Measurements from ENCODE around the gene TMEM263. TPM values are rescaled to one million over a fixed set of nuclear protein-coding genes. Genes with fewer than 3 reads are reported as not detected.

Gene TMEM263
- total RNA-seq (2021; fragmentation: NEBNext Ultra II Directional; extraction: Animal tissue kit (Norgen Biotek cat#: 25700)), result 100 to 1,000 TPM; 157 to 188 (median 167) TPM
- long read RNA-seq, transcript TMEM263-202 (3 exons, 833 nt), result minor isoform, 9 of 279 reads
- long read RNA-seq, transcript TMEM263-208 (5 exons, 621 nt), result minor isoform, 8 of 279 reads
- long read RNA-seq, transcript TMEM263-201 (4 exons, 3,362 nt), result major isoform, 110 of 279 reads
- long read RNA-seq, transcript TMEM263-204 (3 exons, 3,349 nt), result minor isoform, 48 of 279 reads
- long read RNA-seq, partial matches to known transcripts, result 89 of 279 reads
- long read RNA-seq, other reads (novel, unspliced or antisense), result 5 of 279 reads

DNA sequence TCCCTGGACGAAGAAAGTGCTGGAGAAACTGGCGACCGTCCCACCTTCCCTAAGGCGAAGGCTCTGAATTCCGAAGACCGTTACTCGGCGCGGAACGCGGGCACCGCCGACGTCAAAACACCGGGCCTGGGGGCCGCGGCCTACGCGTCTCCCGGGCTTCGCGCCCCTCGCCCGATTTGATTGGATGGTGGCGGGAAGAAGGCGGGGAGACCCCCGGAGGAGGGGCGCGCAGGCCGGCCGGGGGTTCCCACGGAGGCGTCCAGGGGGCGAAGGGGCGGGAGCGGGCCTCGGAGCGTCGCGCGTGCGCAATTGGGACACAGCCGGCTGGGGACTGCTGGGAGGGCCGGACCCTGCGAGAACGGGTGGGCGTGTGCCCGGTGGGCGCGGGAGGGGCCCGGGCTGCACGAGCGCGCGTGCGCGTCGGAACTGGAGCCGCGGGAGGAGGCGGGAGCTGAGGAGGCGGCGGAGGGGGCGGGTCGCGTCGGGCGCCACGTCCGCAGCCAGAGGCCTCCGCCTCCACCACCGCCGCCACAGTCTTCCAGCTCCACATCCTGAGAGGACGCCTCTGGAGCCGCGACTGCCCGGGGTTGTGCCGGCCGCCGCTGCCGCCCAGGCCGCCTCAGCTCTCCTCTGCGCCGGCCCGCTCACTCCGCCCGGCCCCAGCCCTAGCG lies at the start of gene TMEM263:
TSS of gene TMEM263 (plus strand) at position 531 of the 671 bp plus-strand sequence. CDS start 11,210 bp downstream, outside the sequence.
- peaks cover 27% of the 10 kb centered on the region for H3K36me3 Mint-ChIP-seq (ENCODE audit: low read depth)

DNA sequence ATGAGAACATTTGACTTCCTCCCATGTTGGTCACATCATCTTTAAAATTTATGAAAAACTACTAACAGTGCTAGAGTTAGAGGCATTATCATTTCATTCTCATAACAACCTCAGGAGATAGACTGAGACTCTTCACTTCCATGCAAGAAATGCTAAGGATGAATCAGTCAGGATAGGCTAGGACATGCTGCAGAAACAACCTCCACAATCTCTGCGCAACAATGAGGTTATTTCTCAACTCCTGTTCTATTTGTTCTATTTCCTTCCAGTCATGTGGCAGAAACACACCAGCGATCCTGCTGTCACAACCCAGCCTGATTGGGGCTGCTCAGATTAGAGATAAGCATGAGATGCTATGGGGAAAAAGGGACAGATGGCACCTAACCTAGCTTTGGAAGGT lies 49.0 kb upstream of the TMEM263 start:
- Mint-ChIP-seq H3K9me3 (no peaks in the 10 kb centered on the region), H3K27ac (no peak overlapping the region), H3K27me3 (ENCODE audit: insufficient read depth) (peaks cover 5% of the 10 kb centered on the region)

More for the DNA sequence above, at the start of gene TMEM263:
- TF ChIP-seq, protein P1, sequence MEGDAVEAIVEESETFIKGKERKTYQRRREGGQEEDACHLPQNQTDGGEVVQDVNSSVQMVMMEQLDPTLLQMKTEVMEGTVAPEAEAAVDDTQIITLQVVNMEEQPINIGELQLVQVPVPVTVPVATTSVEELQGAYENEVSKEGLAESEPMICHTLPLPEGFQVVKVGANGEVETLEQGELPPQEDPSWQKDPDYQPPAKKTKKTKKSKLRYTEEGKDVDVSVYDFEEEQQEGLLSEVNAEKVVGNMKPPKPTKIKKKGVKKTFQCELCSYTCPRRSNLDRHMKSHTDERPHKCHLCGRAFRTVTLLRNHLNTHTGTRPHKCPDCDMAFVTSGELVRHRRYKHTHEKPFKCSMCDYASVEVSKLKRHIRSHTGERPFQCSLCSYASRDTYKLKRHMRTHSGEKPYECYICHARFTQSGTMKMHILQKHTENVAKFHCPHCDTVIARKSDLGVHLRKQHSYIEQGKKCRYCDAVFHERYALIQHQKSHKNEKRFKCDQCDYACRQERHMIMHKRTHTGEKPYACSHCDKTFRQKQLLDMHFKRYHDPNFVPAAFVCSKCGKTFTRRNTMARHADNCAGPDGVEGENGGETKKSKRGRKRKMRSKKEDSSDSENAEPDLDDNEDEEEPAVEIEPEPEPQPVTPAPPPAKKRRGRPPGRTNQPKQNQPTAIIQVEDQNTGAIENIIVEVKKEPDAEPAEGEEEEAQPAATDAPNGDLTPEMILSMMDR (IDR thresholded peaks at IDR 0.05), result no peak
- Mint-ChIP-seq H3K9me3 (no peaks in the 10 kb centered on the region), H3K27ac (peak within 1 kb of the TSS; percentile 99), H3K27me3 (ENCODE audit: insufficient read depth) (peaks cover 4% of the 10 kb centered on the region), H3K4me1 (ENCODE audit: low read depth) (peaks cover 40% of the 10 kb centered on the region), H3K4me3 (peak within 1 kb of the TSS; percentile 100)
- peak; percentile 95 for DNase-seq

DNA sequence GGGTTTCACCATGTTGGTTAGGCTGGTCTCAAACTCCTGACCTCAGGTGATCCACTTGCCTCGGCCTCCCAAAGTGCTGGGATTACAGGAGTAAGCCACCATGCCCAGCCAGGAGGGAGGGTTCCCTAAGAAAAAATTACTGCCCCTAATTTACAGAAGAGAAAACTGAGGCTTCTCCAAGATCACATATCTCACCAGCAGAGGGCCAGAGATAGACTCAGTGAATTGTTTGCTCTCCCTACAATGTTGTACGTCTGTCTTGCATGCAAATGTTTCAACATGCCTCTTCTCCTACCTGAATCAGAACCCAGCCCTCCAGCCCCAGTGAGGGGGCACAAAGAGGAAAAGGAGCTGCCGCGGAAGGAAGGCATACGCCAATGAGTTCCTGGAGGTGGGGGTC lies 48.3 kb upstream of the TMEM263 start:
- Mint-ChIP-seq H3K36me3 (ENCODE audit: low read depth) (no peaks in the 10 kb centered on the region), H3K4me3 (no peak overlapping the region), H3K27ac (no peak overlapping the region), H3K27me3 (ENCODE audit: insufficient read depth) (peaks cover 5% of the 10 kb centered on the region), H3K9me3 (no peaks in the 10 kb centered on the region), H3K4me1 (ENCODE audit: low read depth) (peaks cover 8% of the 10 kb centered on the region)
- no peak for DNase-seq
- TF ChIP-seq, protein P1 (IDR thresholded peaks at IDR 0.05), result peak; percentile 53

More for the DNA sequence above, 49.0 kb upstream of the TMEM263 start:
- peaks cover 8% of the 10 kb centered on the region for H3K4me1 Mint-ChIP-seq (ENCODE audit: low read depth)
- H3K4me3 Mint-ChIP-seq, result no peak overlapping the region
- TF ChIP-seq, protein P1 (IDR thresholded peaks at IDR 0.05), result no peak
- H3K36me3 Mint-ChIP-seq (ENCODE audit: low read depth), result no peaks in the 10 kb centered on the region
- no peak for DNase-seq

DNA sequence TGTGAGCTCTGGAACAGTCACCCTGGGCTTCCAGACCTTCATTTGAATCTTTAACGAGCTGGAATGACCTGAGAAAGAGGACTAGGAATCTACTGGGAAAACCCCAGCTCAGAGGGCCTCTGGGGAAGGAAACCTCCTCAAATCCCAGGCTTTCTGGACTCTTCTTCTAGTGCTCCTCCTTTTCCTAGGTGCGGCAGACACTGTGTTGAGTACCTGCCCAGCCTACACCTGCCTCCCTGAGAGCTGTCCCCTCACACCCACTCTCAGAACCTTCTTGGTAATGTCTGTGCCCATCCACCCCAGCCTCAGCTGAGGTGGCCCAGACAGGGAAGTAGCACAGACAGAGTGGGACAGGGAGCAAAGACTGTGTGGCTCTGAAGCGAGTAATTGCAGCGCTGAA lies 47.9 kb upstream of the TMEM263 start:
- peaks cover 3% of the 10 kb centered on the region for H3K27me3 Mint-ChIP-seq (ENCODE audit: insufficient read depth)
- H3K9me3 Mint-ChIP-seq, result no peaks in the 10 kb centered on the region
- no peak overlapping the region for H3K4me3 Mint-ChIP-seq
- no peak for DNase-seq
- TF ChIP-seq, protein P1 (IDR thresholded peaks at IDR 0.05), result no peak
- H3K36me3 Mint-ChIP-seq (ENCODE audit: low read depth), result no peaks in the 10 kb centered on the region
- no peak overlapping the region for H3K27ac Mint-ChIP-seq
- H3K4me1 Mint-ChIP-seq (ENCODE audit: low read depth), result peaks cover 7% of the 10 kb centered on the region

DNA sequence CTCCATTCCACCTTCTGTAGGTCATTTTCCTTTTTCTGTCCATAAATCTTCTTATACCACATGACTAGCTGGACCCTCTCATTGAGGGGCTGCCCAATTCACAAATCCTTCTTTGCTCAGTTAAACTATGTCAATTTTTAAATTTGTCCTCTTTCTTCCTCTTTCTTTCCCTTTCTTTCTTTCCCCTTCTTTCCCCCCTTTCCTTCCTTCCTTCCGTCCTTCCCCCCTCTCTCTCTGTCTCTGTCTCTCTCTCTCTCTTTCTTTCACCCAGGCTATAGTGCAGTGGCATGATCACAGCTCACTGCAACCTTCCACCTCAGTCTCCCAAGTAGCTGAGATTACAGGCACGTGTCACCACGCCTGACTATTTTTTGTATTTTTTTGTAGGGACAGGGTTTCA lies 47.1 kb upstream of the TMEM263 start:
- Mint-ChIP-seq H3K36me3 (ENCODE audit: low read depth) (no peaks in the 10 kb centered on the region), H3K27ac (no peak overlapping the region), H3K27me3 (ENCODE audit: insufficient read depth) (peaks cover 3% of the 10 kb centered on the region), H3K9me3 (no peaks in the 10 kb centered on the region), H3K4me3 (no peak overlapping the region), H3K4me1 (ENCODE audit: low read depth) (no peaks in the 10 kb centered on the region)
- DNase-seq, result no peak
- TF ChIP-seq, protein P1 (IDR thresholded peaks at IDR 0.05), result no peak

Data from HFFc6 (cell line).